Karpas-422 (cell line): ENCODE results near the gene MCC. TPM values are rescaled to one million over a fixed set of nuclear protein-coding genes. Genes with fewer than 3 reads are reported as not detected.

ENCODE experiments used
- DNase-seq: peaks from one replicate; pipeline ENCODE4 v3.0.0-alpha.2; 2015
- H2AFZ ChIP-seq: fragments of 200-600 bp; sonication (generic); 2 replicates; pipeline ENCODE4 v1.6.1; 2014; ENCODE audit warnings: antibody characterized with exemption, low read length, mixed read lengths
- H3K27ac ChIP-seq: fragments of 200-600 bp; sonication (generic); 2 replicates; pipeline ENCODE4 v1.5.1; 2014; ENCODE audit warnings: mild to moderate bottlenecking, low read length, moderate library complexity
- H3K27me3 ChIP-seq: fragments of 200-600 bp; sonication (generic); 2 replicates; pipeline ENCODE4 v1.6.1; 2014; ENCODE audit warnings: low read length, mixed read lengths
- H3K36me3 ChIP-seq: fragments of 200-600 bp; sonication (generic); 2 replicates; pipeline ENCODE4 v1.6.1; 2014; ENCODE audit warnings: low read length, mixed read lengths; ENCODE audit not compliant: insufficient read depth
- H3K4me1 ChIP-seq: fragments of 200-600 bp; sonication (generic); 2 replicates; pipeline ENCODE4 v1.6.1; 2014; ENCODE audit warnings: mild to moderate bottlenecking, low read length, mixed read lengths
- H3K4me2 ChIP-seq: fragments of 200-600 bp; sonication (generic); 2 replicates; pipeline ENCODE4 v1.6.1; 2014; ENCODE audit warnings: low read length, low read depth, mild to moderate bottlenecking; ENCODE audit not compliant: poor library complexity, severe bottlenecking
- H3K4me3 ChIP-seq: fragments of 200-600 bp; sonication (generic); 2 replicates; pipeline ENCODE4 v1.5.1; 2014; ENCODE audit warnings: mild to moderate bottlenecking, antibody characterized with exemption, low read length, mixed read lengths
- H3K79me2 ChIP-seq: fragments of 200-600 bp; sonication (generic); 2 replicates; pipeline ENCODE4 v1.6.1; 2014; ENCODE audit warnings: mild to moderate bottlenecking, low read length, mixed read lengths
- H3K9ac ChIP-seq: fragments of 200-600 bp; sonication (generic); 2 replicates; pipeline ENCODE4 v1.6.0; 2014; ENCODE audit warnings: low read length
- H3K9me2 ChIP-seq: fragments of 200-600 bp; sonication (generic), shearing (Covaris generic); replicated peaks from 2 replicates; pipeline ENCODE4 v1.6.0; 2014; ENCODE audit warnings: mild to moderate bottlenecking, low read length, moderate library complexity; ENCODE audit not compliant: insufficient read depth
- H3K9me3 ChIP-seq: fragments of 300-700, 200-600 bp; sonication (generic); 2 replicates; pipeline ENCODE4 v1.6.1; 2014; ENCODE audit warnings: low read length, mixed read lengths
- H4K20me1 ChIP-seq: fragments of 200-600 bp; sonication (generic); 2 replicates; pipeline ENCODE4 v1.6.1; 2014; ENCODE audit warnings: mild to moderate bottlenecking, antibody characterized with exemption, low read length, low read depth; ENCODE audit not compliant: insufficient read depth
- total RNA-seq: library from RNA; depleted of rRNA; stranded (reverse); fragments of >200 nt; shearing (Covaris generic); gene quantifications from 2 replicates; pipeline ENCODE4 v1.2.3, GENCODE V29; 2014; ENCODE audit warnings: low replicate concordance

Gene MCC
- total RNA-seq, 1 experiment from 2014 or later = 5.5 TPM

DNA sequence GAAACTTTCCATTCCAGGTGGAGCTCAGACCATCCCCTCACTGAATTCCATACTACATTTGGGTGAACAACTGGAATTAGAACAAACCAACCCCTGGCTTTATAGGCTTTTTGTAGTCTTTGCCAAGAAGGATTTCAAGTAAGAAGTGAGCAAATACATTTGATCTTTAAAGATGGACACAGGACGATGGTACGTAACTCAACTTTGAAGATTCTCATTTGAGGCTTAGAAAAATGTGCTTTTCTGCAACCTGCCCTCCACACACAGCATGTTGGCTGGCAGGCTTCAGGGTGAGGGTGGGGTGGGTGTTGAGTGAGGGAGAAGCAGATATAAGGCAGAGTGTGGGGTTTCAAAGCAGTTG, 335.9 kb downstream of the MCC start:
- no peak overlapping the region for H3K4me2 ChIP-seq
- no peaks in the 10 kb centered on the region for H3K9me3 ChIP-seq
- no peak for DNase-seq
- peaks cover 9% of the 10 kb centered on the region for H3K4me1 ChIP-seq
- H3K27me3 ChIP-seq = no peaks in the 10 kb centered on the region
- H3K9me2 ChIP-seq = no peaks in the 10 kb centered on the region
- H4K20me1 ChIP-seq = no peaks in the 10 kb centered on the region
- no peaks in the 10 kb centered on the region for H3K36me3 ChIP-seq
- no peak overlapping the region for H3K4me3 ChIP-seq
- no peaks in the 10 kb centered on the region for H3K79me2 ChIP-seq
- H3K9ac ChIP-seq = no peak overlapping the region
- H3K27ac ChIP-seq = no peak overlapping the region
- no peak overlapping the region for H2AFZ ChIP-seq

DNA sequence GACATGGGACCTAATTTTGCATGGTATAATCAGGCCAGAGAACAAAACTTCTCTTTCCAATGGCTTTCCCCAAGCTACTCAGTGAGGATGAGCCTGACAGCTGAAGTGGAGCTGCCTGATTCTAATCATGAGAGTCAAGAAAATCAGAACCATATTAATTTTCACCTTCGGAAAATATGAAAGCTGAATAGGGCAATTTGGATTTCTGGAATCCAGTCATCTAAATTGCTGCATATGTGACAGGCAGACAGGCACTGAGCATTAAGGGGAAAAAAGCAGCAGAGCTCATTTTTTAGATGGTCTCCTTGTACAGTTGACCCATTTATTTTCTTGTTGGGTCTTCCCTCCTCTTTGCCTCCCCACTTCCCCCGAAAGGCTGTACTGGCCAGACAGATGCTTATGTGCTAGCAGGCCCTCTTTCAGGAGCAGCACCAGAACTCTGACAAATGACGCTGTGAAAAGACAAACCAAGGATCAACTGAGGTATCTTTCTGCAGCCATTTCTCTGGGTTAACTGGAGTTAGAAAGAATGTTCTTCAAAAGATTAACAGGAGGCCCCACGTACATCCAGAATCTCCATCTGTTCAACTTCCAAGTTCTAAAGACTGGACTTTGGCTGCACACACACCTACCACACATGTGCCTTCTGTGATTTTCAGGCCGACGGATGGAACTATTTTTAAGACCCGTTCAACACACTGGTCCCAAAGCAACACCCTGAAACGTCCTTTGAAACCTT, 336.4 kb downstream of the MCC start:
- H3K9me3 ChIP-seq = no peaks in the 10 kb centered on the region
- H4K20me1 ChIP-seq = no peaks in the 10 kb centered on the region
- H3K9me2 ChIP-seq = no peaks in the 10 kb centered on the region

DNA sequence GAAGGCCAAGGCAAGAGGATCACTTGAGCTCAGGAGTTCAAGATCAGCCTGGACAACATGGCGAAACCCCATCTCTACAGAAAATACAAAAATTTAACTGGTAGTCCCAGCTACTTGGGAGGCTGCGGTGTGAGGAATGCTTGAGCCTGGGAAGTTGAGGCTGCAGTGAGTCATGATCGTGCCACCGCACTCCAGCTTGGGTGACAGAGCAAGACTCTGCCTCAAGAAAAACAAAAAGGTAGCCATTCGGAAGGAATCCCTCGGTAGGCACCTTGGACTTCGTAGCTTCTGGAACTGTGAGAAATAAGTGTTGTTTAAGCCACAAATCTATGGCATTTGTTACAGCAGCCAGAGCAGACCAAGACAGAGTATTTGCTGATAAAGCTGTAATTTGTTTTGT, 337.4 kb downstream of the MCC start:
- Histone ChIP-seq H3K27me3 (no peaks in the 10 kb centered on the region), H2AFZ (no peak overlapping the region), H3K4me1 (peaks cover 9% of the 10 kb centered on the region), H3K9me3 (no peaks in the 10 kb centered on the region), H3K27ac (no peak overlapping the region), H3K9ac (no peak overlapping the region), H3K9me2 (no peaks in the 10 kb centered on the region), H4K20me1 (no peaks in the 10 kb centered on the region), H3K79me2 (no peaks in the 10 kb centered on the region), H3K36me3 (no peaks in the 10 kb centered on the region), H3K4me2 (no peak overlapping the region), H3K4me3 (no peak overlapping the region)
- no peak for DNase-seq

More for the DNA sequence above, 336.4 kb downstream of the MCC start:
- H3K27me3 ChIP-seq = no peaks in the 10 kb centered on the region
- no peaks in the 10 kb centered on the region for H3K79me2 ChIP-seq
- H3K4me2 ChIP-seq = no peak overlapping the region
- H3K4me3 ChIP-seq = no peak overlapping the region
- H3K36me3 ChIP-seq = no peaks in the 10 kb centered on the region
- no peak for DNase-seq
- no peak overlapping the region for H3K9ac ChIP-seq
- peaks cover 9% of the 10 kb centered on the region for H3K4me1 ChIP-seq
- H2AFZ ChIP-seq = no peak overlapping the region
- no peak overlapping the region for H3K27ac ChIP-seq

DNA sequence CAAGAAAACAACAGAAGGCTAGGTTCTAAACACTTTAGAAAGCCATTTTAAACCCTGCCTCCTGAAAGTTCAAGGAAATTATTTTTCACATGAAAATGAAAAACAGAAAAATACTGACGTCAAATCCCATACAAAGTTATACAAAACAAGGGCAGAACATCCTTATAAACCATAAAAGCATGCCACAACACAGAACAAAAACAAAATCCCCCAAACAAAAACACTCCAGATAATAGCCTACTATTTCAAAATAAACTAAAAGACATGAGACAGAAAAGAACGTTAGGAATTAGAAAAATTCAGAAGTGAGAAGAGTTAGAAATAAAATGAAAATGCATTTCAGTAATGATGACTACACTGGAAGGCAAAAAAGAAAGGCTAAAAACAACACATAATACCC, 338.0 kb downstream of the MCC start:
- no peaks in the 10 kb centered on the region for H4K20me1 ChIP-seq
- no peaks in the 10 kb centered on the region for H3K27me3 ChIP-seq
- H3K36me3 ChIP-seq = no peaks in the 10 kb centered on the region
- no peak overlapping the region for H3K27ac ChIP-seq
- no peak overlapping the region for H3K4me2 ChIP-seq
- H3K9me3 ChIP-seq = no peaks in the 10 kb centered on the region
- H3K9ac ChIP-seq = no peak overlapping the region
- no peaks in the 10 kb centered on the region for H3K9me2 ChIP-seq
- H2AFZ ChIP-seq = no peak overlapping the region
- no peak for DNase-seq
- H3K79me2 ChIP-seq = no peaks in the 10 kb centered on the region
- H3K4me1 ChIP-seq = peaks cover 9% of the 10 kb centered on the region
- no peak overlapping the region for H3K4me3 ChIP-seq

DNA sequence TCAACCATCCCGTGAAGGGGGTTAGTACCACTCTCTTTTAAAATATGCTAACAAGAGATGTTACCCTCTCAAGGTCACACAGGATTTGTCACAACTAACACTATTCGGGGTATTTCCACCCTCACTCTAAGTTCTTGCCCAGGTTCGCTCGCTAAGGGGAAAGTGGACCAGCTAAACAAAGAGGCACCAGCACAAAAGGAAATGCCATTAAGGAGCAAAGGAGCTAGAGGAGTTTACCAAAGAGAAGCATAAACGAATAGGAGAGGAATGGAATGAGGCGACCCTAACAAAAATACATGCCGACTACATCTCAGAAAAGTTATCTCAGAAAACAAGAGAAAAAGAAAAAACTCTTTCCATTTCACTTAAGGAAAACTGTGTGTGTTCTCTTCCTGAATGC, 340.7 kb downstream of the MCC start:
- Histone ChIP-seq H3K9ac (no peak overlapping the region), H3K4me1 (peaks cover 16% of the 10 kb centered on the region), H3K9me2 (no peaks in the 10 kb centered on the region), H2AFZ (no peak overlapping the region), H3K27ac (no peak overlapping the region), H3K27me3 (no peaks in the 10 kb centered on the region), H4K20me1 (no peaks in the 10 kb centered on the region), H3K9me3 (no peaks in the 10 kb centered on the region), H3K4me3 (no peak overlapping the region), H3K4me2 (no peak overlapping the region), H3K79me2 (no peaks in the 10 kb centered on the region), H3K36me3 (no peaks in the 10 kb centered on the region)
- no peak for DNase-seq

DNA sequence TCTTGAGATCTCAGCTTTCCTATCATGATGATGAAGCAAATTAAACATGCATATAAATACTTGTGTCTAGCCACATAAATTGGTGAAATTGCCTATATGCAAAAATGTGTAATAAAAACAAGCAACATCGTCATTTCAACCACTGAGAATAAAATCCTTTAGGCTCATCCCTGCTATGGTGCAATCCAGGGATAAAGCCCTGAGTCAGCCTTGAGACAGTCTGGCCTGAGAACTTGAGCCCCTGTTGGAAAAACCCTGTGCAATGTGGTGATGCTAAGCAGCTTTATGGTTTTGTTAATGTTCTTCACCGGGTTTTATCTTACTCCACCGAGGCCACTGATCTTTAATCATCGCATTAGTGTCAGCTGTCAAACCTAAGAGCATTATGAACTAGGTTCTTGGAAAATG, 341.1 kb downstream of the MCC start:
- DNase-seq = no peak
- H3K9me2 ChIP-seq = no peaks in the 10 kb centered on the region

DNA sequence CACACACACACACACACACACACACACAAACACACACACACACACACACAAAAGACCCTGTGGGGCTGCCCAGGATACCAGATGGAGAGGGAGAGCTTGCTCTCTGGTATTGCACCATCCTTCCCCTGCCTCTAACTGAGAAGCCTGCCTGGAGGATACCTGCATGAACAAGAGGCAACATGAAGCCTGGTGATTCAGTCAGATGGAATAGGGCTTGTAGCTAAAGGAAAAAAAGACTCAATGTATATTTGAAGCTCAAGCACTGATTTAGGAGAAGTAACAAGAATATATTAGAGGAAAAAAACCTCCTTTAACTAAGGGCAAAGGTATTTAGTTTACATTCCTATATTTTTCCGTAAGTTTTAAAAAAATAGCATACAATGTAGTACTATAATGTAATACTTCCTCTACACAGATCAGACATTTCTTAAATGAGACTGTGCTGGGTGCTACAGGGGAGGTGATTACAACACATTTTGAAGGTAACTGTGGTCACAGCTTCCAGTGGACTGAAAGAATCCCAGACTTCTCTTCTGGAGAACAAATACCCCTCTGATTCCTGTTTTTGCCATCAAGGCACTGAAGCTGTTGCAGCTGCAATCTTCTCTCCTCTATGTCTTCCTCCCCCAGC, 342.4 kb downstream of the MCC start:
- Histone ChIP-seq H3K36me3 (no peaks in the 10 kb centered on the region), H3K27me3 (no peaks in the 10 kb centered on the region), H3K9me2 (no peaks in the 10 kb centered on the region), H3K9ac (no peak overlapping the region), H3K4me2 (no peak overlapping the region), H3K9me3 (no peaks in the 10 kb centered on the region), H4K20me1 (no peaks in the 10 kb centered on the region), H3K4me3 (no peak overlapping the region), H3K4me1 (peaks cover 33% of the 10 kb centered on the region), H3K27ac (no peak overlapping the region), H3K79me2 (no peaks in the 10 kb centered on the region), H2AFZ (no peak overlapping the region)
- no peak for DNase-seq

More for the DNA sequence above, 341.1 kb downstream of the MCC start:
- H3K9me3 ChIP-seq = no peaks in the 10 kb centered on the region
- H3K4me1 ChIP-seq = peaks cover 20% of the 10 kb centered on the region
- H4K20me1 ChIP-seq = no peaks in the 10 kb centered on the region
- H3K4me2 ChIP-seq = no peak overlapping the region
- no peak overlapping the region for H3K4me3 ChIP-seq
- H3K27ac ChIP-seq = no peak overlapping the region
- H3K27me3 ChIP-seq = no peaks in the 10 kb centered on the region
- no peak overlapping the region for H3K9ac ChIP-seq
- H3K36me3 ChIP-seq = no peaks in the 10 kb centered on the region
- H2AFZ ChIP-seq = no peak overlapping the region
- H3K79me2 ChIP-seq = no peaks in the 10 kb centered on the region

DNA sequence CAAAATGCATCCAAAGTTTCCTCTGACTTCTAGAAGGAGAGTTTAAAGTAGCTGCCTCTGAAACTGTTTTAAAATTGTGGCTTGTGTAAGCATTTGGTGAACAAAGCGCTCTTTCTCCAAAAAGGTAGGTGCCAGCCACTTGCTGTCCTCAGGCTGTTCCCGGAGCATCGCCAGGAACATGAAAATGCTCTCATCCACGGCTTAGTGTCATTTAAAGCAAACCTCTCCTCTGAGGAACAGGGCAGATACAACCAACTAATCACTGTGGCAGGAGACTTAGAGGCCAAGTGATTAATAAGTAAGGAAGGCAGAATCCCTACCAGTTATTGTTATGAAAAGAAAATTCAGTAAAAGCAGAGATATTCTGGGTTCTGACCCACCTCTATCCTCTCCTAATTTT, 346.1 kb downstream of the MCC start:
- H3K9me2 ChIP-seq = no peaks in the 10 kb centered on the region
- no peaks in the 10 kb centered on the region for H4K20me1 ChIP-seq
- no peaks in the 10 kb centered on the region for H3K27me3 ChIP-seq
- DNase-seq = no peak
- peaks cover 27% of the 10 kb centered on the region for H3K4me1 ChIP-seq
- H3K4me2 ChIP-seq = peak overlapping the region; percentile 29
- H3K4me3 ChIP-seq = no peak overlapping the region
- no peak overlapping the region for H2AFZ ChIP-seq
- H3K79me2 ChIP-seq = no peaks in the 10 kb centered on the region
- no peak overlapping the region for H3K27ac ChIP-seq
- H3K9ac ChIP-seq = no peak overlapping the region
- no peaks in the 10 kb centered on the region for H3K36me3 ChIP-seq
- no peaks in the 10 kb centered on the region for H3K9me3 ChIP-seq
